IPS DF 4.7 (cell line): ENCODE measurements around the gene SPSB3.

ENCODE experiments used
- DNase-seq: peaks from one replicate; pipeline ENCODE4 v3.0.0-alpha.2; 2013; ENCODE audit warnings: low spot score; ENCODE audit errors: extremely low read depth

Gene SPSB3

GRCh38 chr16:1775006-1775845, 7.1 kb downstream of the SPSB3 start:
- no peak for DNase-seq

DNA sequence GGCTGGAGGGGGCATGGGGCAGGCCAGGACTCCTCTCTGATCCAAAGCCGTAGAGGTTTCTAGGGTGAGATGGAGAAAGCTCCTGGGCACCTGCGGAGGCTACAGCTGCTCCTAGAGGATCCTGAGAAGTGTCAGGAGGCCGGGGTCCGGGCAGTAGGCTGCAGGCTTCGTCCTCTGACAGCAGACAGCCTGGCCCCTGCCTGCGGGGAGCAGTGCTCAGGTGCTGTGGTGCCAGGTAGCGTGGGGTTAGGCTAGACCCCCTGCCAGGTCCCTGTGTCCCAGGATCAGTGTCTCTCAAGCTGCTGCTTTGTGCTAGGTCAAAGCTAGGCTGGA, 8.0 kb downstream of the SPSB3 start:
- DNase-seq, result no peak

- no peak for DNase-seq
Observed at GRCh38 chr16:1773703-1774447, 8.5 kb downstream of the SPSB3 start.

DNA sequence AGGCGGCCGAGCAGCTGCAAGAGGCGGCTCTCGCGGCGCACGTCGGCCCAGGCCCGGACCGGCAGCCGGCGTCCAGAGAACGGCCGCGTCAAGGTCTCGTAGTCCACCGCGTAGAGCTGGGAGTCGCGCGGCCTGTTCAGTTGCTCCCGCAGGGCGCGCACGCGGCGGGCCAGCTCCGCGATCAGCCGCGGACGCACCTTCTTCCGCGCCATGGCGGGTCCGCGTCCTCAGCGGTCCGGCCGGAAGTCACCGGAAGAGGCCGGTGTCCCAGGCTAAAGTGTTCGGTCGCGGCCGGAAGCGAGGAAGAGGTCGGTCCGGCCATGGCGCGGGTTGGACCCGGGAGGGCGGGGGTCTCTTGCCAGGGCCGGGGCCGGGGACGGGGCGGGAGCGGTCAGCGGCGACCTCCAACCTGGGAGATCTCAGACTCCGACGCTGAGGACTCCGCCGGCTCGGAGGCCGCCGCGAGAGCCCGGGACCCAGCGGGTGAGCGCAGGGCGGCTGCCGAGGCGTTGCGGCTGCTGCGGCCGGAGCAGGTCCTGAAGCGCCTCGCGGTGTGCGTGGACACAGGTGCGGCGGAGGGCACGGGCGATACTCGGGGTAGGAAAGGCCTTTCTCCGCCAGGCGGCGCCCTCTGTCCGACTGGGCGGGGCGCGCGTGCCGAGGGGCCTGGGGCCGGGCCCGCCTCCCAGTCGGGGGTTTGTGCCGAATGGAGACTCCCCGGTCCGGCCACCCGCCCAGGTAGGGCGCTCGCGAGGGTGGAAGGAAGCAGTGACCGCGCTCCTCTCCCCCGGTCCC, 9.3 kb downstream of the SPSB3 start, which contains the start of gene MRPS34:
Gene MRPS34 (minus strand): TSS at position 227 of the 795 bp plus-strand sequence. CDS start 15 bp downstream, at position 212.
- DNase-seq, result no peak

DNA sequence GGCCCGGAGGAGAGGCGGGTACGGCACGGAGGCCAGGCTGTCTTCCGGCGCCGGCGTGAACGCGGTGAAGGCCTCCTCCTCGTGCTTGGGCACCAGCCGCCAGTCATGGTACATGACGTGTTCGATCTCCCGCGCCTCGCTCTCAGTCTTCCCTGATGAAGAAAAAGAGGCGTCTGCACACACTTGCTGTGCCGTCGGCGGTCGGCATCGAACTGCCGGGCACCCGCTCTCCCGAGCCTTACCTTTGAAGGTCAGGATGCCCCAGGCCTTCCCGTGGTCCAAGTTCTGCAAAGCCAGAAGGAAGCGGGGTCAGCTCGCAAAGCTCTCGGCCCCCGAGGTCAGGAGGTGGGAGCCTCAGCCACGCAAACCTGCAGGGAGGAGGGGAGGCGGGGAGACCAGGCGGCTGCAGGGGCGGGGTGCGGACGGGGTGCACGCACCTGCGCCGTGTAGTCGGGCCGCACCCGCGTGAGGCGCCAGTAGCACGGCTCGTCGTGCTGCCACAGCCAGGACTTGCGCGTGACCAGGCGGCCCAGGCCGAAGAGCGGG, 9.9 kb downstream of the SPSB3 start, which contains the start of gene EME2:
Gene EME2 (plus strand): TSS at position 449 of the 546 bp plus-strand sequence. CDS start 418 bp downstream, outside the sequence.
- no peak for DNase-seq

DNA sequence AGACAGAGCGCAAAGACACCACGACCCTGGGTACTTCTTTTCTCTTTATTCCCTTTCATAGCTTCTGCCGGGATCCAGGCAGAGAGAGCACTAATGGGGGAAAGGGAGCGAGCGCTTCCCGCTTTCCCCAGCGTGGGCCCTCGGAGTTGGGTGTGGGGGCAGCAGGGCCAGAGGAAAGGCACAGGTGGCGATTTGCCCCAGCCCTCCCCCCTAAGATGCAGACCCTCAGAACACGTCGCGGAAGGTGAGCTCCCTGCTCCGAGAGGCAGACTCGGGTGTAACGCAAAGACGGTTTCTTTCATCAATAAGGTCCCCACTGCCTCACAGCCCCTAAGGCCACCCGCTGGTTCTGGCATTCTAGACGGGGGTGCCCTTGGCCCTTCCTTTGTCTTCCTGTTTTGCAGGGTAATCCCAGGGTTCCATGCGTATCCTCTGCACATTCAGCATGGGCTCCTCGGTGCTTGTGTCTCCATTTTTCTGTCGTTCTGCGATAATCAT, 10.5 kb downstream of the SPSB3 start:
- no peak for DNase-seq

DNA sequence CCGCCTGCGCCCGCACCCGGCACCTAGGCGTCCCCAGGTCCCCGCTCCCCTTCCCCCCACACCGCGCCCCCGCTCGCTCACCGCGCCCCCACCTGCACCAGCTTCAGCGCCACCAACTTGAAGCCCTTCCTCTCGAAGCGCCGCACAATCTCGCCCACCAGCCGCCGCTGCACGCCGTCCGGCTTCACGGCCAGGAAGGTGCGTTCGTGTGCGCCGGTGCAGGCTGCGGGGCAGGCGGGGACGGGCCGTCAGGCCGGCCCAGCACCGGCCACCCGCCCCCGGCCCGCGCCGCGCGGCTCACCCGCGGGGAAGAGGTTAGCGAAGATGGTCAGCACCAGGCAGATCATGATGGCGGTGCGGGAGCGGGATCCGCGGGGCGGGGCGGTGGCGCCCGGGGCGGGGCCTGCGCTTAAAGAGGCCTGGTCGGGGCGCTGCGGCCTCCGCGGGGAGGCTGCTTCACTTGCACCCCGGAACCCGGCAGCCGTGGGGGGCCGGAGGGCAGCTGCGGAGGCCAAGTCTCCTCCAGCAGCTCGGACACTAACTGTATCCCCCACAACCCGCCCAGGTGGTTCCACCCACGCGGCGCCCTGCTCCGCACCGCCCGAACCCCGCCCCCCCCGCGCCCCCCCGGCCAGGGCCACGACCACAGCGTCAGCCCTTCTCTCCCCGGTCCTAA, 11.0 kb downstream of the SPSB3 start, which contains the start of gene NME3:
Gene NME3 (minus strand): TSS at position 356 of the 676 bp plus-strand sequence. CDS start 9 bp downstream, at position 347.
- no peak for DNase-seq

GRCh38 chr16:1770328-1771187, 11.8 kb downstream of the SPSB3 start:
- DNase-seq, result no peak

- no peak for DNase-seq
Observed at GRCh38 chr16:1769402-1770300, 12.7 kb downstream of the SPSB3 start.

- DNase-seq, result no peak
Observed at GRCh38 chr16:1768767-1769401, 13.5 kb downstream of the SPSB3 start.

DNA sequence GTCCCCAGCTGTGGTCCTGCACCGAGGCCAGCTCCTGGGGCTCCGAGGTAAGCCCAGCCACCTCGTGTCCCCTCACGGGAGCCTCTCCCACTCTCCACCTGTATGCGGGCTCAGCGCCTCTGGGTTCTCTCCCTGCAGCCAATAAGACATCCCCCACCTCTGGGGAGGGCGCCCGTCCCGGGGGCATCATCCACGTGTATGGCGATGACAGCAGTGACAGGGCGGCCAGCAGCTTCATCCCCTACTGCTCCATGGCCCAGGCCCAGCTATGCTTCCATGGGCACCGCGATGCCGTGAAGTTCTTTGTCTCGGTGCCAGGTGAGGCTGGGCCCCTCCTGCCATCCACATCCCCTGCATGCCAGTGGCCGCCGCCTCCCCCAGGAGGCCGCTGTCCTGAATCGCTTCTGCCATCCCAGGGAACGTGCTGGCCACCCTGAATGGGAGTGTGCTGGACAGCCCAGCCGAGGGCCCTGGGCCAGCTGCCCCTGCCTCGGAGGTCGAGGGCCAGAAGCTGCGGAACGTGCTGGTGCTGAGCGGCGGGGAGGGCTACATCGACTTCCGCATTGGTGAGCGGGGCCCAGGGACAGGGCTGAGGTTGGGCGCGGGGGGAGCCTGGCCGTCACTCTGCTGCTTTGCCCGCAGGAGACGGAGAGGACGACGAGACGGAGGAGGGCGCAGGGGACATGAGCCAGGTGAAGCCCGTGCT, 14.2 kb downstream of the SPSB3 start:
- no peak for DNase-seq

GRCh38 chr16:1767116-1767994, 15.0 kb downstream of the SPSB3 start:
- DNase-seq, result no peak

DNA sequence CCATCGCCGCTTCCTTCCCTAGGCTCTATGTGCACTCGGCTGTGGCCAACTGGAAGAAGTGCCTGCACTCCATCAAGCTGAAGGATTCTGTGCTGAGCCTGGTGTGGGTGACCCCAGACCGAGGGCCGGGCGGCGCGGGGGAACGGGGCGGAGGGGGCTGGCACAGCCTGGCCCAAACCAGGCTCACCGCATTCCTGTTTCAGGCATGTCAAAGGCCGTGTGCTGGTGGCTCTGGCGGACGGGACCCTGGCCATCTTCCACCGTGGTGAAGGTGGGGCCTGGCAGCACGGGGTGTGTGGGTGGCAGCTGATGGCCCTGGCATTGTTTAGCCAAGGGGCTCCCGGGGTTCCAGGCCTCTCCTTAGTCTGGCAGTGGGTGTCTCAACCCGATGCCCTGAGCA, 15.7 kb downstream of the SPSB3 start:
- DNase-seq, result no peak

DNA sequence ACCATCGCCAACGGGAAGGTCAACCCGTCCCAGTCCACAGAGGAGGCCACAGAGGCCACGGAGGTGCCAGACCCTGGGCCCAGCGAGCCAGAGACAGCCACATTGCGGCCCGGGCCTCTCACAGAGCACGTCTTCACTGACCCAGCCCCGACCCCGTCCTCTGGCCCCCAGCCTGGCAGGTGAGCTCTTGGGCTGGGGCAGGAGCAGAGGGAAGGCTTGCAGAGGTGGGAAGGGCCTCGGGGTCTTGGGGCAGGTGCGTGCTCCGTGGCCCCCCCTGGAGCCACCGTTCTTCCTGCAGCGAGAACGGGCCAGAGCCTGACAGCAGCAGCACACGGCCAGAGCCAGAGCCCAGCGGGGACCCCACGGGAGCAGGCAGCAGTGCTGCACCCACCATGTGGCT, 16.1 kb downstream of the SPSB3 start:
- DNase-seq, result no peak

- no peak for DNase-seq
Observed at GRCh38 chr16:1765826-1766225, 16.5 kb downstream of the SPSB3 start.

DNA sequence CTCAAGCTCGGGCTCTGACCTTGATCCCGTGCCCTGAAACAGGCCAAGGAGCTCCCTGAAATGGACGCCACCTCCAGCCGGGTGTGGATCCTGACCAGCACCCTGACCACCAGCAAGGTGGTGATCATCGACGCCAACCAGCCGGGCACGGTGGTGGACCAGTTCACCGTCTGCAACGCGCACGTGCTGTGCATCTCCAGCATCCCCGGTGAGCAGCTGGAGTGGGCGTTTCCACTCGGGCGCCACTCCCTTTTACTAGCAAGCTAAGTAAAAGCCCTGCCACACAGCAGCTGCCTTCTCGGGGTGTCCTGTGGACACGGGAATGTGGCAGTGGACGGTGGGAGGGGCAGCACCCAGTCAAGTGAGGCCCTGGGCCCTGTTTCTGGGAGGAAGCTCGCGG, 17.4 kb downstream of the SPSB3 start:
- DNase-seq, result no peak
